Stimulated activated CD4-positive, alpha-beta T cell treated with anti-CD3 and anti-CD28 coated beads, TNF-alpha, amount 100 ng/mL, for 4 hours (primary cell): ENCODE measurements around the gene PHF13.
"Not testable (repeated sequence)": the region's sequence is repeated elsewhere in the genome, so short reads cannot be mapped to it uniquely, and the experiment has no call there.

Experiments
- DNase-seq, 3 experiments: peaks; one replicate each; pipeline ENCODE4 v3.0.0-alpha.2; 2020; ENCODE audit warnings: low read depth in 3 of 3

PHF13 gene

DNA sequence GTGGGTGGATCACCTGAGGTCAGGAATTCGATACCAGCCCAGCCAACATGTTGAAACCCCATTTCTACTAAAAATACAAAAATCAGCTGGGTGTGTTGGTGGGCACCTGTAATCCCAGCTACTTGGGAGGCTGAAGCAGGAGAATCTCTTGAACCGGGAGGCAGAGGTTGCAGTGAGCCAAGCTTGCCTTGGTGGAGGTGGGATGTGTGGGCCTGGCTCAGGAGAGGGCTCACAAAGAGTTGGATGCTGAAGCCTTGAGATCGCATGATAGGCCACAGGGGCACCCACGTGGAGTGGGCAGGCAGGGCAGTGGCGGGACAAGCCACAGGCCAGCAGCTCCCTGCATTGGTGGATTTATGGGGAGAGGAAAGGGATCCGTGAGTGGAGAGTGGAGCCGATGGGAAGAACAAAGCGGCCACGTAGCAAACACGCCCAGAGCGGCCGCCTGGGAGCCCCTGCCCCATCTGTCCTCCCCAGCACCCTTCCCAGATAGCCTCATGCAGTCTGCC, 15.5 kb downstream of the PHF13 start:
- no peak for DNase-seq

DNA sequence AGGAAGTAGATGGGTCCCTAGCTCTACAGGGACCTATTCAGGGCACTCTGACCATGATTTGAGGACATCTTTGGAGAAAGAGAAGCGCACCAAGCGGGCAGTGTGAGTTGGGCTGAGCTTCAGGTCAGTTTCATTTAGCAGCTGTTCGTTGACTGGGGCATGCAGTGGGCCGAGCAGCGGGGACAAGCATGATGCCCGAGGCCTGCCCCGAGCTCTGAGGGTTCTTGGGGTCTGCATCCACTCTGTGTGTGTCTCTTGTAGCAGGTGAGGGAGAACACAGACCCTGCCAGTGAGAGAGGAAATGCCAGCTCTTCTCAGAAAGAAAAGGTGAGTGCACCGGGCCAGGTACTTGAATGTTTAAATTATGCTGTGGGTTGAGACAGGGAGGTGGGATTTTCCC, 16.5 kb downstream of the PHF13 start:
- DNase-seq = no peak

DNA sequence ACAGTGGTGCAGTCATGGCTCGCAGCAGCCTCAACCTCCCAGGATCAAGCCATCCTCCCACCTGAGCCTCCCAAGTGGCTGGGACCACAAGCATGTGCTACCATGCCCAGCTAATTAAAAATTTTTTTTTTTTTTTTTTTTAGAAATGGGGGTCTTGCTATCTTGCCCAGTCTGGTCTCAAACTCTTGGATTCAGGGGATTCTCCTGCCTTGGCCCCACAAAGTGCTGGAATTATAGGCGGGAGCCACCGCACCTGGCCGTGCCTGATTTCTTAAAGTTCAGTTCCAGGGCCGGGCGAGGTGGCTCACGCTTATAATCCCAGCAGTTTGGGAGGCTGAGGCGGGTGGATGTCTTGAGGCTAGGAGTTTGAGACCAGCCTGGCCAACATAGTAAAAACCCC, 17.5 kb downstream of the PHF13 start:
- DNase-seq = no peak

DNA sequence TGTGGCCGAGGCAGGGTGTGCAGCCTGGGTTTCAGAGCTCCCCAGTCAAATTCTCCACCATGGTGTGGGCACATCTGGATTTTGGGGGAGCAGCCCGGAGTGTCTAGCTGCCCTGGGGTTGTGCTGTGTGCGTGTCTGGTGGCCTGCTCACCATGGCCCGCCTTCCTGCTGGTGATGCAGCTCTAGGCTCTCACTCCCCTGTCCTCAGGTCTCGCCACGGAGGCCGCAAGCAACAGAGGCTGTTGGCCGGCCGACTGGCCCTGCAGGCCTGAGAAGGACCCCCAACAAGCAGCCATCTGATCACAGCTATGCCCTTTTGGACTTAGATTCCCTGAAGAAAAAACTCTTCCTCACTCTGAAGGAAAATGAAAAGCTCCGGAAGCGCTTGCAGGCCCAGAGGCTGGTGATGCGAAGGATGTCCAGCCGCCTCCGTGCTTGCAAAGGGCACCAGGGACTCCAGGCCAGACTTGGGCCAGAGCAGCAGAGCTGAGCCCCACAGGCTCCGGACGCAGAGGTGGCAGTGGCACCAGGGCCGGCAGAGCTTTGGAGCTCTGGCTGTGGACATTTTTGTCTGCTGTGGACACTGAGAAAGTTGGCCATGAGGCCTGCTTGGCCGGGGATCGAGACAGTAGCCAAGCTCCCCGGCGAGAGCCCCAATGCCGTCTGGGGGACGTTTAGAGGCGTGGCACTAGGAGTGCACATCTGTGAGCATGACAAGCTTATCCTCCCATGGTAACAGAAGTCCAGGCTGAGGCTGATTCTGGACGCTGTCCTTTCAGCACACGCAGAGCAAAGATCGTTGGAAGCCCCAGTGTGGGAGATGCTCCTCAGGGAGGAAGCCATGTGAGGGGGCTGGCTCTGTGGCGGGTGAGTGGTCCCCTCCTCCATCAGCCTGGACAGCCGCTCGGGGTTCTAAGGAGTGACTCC, 19.3 kb downstream of the PHF13 start:
- no peak for DNase-seq

DNA sequence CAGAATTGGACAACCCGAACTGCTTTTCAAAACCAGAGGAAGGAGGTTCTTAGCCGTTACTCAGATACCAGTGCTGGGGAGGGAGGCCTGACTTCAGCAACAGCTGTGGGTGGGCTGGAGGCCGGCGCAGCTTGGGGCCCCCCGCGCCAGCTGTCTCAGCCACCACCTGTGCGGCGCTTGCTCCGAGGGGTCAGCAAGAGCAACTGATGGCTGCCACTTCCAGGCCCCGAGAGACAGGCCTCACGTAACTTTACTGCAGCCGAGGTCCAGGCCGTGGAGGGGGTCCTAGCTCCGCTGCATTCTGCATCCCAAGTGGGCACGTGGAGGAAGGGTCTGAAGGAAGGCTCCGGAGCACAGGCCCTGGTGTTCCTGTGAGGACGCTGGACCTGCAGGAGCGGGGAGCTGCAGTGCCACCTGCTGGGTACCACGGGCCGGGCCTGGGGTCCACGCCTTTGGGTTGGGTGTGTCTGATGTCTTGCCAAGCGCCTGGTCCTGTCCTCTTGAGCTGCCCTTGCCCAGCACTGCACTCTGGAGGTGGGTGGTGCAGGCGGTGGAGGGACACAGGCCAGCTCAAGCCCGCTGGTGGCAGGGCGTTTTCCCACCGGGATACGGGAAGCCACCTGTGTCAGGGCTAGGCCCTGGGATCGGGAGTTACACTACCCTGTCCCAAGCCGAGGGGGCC, 21.0 kb downstream of the PHF13 start:
- peak in 2 of 3 experiments; percentile 23 to 27 for DNase-seq

DNA sequence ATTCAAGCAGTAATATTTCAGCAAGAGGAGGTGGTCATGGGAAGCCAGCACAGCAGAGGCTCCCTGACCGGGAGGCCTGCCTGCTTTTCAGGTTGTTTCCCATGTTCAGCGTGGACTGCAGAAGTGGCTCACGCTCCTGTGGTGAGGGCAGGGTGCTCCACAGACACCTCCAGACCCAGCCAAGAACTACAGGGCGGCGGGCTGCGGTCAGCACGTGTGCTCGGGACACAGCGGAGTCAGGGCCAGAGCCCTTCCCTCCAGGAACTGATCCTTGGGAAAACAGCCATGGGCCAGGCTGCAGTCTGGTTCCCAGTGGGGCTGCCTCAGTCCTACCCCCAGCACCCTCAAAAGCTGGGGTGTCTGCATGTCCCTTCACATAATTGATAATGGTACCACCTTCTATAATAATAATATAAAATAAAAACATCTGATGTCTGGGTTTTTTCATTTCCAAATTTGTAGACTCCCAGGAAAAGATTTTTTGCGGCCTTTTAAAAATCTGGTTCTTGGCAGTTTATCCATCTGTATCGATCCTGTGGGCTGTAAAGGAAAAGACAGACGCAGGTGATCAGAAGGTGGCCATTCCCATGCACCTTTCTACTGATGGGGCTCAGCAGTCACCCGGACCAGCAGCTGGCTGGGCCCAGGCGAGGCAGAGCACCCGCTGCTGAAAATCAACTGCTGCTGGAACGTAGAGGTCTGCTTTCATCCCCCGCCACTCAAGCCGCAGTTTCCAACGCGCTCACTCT, 21.8 kb downstream of the PHF13 start:
- DNase-seq = no peak

DNA sequence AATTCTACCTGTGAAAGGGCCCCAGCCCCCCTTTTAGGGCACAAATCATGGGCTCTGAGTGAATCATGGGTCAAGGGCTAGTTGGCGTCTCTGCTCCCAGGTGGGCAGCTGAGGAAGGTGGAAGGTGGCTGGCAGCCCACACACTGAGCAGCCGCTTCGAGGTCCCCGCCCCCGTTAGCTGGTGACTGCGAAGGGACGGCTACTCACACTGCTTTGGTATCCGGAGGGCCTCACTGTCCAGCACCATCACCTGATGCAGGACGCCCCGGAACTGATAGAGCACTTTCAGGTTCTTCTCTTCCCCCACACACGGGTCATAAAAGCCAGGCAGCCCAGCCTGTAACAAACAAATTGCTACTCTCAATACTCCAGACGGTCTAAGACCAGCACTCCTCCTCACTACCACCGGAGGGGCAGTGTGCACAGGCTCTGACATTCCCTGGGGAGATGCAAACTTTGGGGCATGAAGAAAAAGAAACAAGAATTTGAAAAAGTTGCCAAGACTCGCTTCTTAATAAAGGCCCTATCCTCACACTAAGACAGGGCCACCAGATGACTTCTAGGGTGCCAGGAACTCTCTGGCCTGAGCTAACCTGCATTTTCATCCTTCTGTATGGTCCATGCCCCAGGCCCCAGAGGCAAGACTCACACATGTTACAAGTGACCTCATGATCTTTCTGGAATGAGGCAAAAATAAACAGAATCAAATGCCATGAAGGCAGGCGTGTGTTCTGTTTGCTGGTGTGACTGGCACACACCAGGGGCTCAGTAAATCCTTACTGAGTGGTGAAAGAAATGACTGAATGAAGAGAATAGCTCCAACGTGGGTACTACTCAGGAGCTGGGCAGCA, 22.6 kb downstream of the PHF13 start:
- DNase-seq = no peak

DNA sequence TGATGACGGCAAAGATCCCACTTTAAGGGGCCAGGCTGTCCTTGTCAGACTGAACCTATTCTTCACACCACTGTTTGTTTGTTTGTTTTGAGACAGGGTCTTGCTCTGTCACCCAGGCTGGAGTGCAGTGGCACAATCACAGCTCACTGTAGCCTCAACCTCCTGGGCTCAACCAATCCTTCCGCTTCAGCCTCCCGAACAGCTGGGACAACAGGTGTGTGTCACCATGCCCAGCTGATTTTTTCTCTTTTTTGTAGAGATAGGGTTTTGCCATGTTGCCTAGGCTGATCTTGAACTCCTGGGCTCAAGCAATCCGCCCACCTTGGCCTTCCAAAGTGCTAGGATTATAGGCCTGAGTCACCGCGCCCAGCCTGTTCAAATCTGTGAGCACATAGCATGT, 23.2 kb downstream of the PHF13 start:
- not testable (repeated sequence) for DNase-seq

DNA sequence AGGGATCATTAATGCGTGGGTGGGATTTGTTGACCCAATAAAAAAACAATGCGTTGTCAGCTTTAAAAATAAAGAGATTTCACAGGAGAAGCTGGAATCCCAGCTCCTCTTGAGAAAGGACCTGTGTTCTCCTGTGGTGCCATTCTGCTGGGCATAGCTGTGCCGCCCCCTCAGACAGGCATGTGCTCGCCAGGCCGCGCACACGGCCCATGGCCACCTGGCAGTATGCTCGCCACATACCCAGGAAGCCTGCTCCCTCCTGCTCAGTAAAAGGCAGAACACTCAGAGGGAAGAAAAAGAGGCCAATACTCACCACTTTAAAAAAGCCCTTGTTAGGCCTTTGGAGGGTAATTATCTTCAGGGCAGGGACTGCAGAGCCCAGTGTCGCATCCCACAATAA, 24.2 kb downstream of the PHF13 start:
- no peak for DNase-seq

DNA sequence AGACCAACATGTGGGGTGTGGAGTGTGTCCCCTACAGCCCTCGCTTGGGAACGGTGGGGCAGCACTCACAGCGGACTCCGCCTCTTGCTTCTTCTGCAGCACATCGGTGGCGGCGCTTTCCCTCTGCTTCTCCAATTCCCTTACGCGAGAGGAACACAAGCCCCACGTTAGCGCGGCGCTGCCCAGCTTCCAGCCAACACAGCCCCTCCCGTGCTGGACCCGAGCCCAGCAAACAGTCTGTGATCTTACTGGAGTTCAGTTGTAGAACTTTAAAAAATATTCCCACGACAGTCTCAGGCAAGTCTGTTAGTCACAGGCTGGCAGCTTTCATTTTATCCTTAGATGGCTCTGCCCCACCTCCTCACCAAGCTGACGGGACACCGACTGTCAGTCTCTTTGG, 24.7 kb downstream of the PHF13 start:
- DNase-seq = no peak

DNA sequence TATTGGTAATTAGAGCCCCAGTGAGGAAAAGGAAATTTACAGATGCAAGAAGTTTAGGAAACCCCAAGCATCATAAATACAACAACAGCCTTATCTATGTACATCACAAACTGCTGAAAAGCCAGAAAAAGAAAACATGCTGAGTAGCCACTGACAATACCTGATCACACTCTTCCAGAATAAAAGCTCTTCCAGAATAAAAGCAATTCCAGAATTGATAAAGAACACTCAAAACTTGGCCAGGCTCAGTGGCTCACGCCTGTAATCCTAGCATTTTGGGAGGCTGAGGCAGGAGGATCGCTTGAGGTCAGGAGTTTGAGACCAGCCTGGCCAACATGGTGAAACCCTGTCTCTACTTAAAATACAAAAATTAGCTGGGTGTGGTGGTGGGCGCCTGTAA, 27.3 kb downstream of the PHF13 start:
- DNase-seq = not testable (repeated sequence)

DNA sequence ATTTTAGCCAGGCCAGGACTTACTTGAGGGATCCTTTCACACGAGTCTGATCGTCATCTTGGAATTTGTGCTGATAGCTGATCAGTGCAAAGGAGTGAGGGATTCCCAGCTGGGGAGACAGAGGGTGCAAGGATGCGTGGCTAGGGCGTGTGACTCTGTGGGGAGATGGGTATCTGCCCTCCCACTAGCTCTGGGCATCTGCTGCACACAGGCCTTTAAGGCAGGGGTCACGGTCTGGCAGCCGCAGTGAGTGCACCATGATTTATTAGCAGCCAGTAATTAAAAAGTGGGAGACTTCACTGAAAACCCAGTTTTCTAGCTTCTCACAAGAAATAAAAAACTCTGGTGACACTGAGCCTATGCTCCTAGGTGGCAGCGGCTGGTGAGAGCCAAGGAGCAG, 31.5 kb downstream of the PHF13 start:
- no peak for DNase-seq

DNA sequence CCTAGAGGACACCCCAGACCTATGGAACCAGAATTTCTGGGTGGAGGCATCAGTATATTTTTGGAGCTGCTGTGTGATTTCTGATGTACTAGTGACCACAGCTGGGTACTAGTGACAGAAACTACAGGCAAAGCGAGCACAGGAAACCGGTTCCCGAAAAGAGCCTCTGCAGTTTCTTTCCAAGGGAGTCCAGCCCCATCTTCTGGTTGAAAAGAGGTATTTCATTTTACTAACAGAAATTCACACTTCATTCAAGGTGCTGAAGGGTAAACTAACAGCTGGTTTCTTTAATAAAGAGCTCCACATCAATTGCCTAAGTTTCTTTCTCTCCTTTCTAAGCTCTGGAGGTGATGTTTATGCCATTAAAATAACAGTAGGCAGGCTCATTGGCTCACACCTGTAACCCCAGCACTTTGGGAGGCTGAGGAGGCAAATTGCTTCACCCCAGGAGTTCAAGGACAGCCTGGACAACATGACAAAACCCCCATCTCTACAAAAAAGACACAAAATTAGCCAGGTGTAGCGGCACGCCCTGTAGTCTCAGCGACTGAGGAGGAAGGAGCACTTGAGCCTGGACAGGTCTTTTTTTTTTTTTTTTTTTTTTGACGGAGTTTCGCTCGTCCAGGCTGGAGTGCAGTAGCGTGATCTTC, 33.1 kb downstream of the PHF13 start:
- peak in 1 of 3 experiments; percentile 10 for DNase-seq

DNA sequence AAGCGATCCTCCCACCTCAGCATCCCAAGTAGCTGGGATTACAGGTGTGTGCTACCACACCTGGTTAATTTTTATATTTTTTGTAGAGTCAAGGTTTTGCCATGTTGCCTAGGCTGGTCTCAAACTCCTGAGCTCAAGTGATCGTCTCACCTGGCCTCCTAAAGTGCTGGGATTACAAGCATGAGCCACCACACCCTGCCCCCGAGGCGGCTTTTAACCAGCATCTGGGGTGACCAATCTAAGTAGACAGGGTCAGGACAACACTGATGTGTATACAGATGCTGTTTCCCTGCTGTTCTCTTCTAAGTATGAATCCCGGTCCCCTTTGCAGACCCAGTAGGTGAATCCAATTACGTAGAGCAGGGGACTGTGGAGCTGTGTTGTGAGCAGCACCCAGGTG, 35.0 kb downstream of the PHF13 start:
- no peak for DNase-seq

DNA sequence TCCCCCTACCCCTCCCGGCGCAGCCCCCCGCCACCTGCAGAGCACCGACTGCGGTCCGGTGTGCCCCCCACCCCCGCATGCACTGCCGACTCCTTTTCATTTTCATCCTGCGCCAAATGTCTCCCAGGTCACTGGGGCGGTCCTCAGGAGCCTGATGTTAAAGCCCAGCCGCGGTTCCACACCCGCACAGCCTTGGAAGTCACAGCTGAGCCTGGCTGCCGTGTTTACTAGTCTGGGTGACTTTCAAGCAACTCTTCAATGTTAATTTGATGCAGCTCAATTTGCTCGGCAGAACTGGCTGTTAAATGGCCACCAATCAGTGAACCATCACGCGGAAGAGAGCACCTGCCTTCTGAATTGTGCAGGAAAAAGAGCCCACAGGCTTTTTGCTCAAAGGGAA, 38.4 kb downstream of the PHF13 start:
- DNase-seq = no peak

DNA sequence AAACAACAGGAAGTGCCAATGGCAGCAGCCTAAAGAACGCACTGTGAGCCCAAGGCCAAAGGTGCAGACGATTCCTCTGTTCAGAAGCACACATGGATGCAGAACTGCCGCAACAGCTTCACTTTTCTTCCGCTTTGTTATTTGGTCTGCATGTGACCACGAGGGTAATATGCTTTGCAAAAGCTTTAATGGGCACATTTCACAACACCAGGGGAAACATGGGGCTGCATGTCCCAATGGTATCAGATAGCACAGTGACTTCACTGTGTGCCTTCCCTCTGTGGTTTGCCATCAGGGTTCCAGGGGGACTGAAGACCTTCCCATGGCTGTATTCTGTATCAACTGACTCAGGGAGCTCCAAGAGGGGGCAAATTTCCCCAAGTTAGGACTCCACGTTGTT, 39.5 kb downstream of the PHF13 start:
- no peak for DNase-seq

DNA sequence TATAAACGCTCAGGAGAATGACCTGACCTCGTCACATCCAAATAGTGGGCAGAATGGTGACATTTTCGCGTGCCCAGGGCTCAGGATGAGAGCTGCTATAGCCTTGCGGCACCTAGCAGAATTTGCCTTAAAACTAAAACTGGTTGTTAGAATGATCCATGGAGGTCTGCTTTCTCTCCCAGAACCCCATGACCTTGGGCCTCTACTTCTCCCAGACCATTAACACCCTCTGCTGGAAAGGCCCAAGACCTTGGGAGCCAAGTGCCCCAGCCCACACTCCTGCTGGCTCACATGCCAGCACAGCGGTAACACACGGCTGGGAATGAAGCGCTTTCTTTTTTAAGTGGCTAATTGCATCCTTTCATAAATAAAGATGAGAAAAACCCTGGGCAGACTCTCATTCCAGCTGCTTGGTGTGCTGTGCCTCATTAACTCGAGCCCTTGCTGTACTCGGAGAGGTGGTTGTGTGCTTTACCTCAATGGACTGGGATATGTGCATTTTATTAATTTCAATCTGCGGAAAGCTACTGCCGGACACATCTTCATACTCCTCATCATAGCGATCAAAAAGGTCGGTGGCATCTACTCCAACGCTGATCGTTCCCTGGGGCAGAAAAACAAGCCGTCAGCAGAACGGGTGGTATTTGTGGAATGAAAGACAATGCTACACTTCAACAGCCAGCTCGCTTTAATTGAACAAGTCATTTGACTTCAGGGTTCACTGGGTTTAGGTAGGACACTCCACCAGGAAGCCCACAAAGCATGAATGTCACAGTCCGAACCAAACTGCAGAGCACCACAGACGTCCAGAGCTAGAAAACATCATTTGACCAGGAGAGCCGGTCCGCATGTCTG, 40.1 kb downstream of the PHF13 start:
- no peak for DNase-seq

DNA sequence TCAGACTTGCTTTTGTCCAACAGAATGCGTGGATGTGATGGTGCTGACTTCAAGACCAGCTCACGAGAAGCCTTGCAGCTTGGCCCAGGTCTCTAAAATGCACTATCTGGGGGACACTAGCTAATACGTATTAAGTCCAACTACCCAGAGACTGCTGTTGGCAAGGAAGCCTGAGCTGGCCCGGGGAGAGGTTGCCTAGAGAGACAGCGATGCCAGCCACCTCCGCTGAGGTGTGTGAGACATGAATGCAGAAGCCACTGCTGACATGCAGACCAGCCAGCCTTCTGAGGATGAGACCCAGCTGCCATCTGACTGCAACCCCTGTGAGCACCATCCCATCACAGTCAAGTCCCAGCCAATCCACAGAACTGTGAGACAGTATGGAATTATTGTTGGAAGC, 43.6 kb downstream of the PHF13 start:
- no peak for DNase-seq

DNA sequence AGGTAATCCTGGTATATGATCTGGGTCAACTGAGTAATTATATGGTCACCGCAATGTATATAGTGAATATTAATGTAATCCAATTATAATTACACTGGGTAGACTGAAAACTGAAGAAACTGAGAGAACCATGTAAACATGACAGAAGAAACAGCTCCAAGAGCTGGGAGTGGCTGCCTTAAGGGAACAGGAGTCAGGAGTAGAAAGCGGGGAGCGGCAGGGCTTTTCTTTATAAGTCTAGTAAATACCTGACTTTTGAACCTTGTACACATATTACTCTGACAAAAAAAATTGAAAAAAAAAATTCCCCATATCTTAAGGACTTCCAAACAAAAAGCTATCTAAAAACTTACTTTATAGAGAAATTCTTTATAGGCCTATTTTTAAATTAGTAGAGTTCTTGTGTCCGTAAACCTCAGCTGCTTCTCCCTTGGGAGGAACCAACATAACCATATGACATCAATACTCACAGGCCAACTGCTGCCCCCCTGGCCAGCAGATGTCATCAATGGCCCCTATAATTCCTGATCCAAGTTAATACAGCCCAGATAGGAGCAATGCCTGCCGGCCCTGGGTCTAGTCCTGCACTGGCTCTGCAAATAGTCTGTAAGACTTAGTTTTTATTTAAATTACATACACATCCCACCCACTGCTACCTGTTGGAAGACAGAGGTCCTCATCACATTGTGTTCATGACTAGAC, 45.0 kb downstream of the PHF13 start:
- DNase-seq = no peak
